ENCODE data around the gene LCN9.

The LCN9 gene

GRCh38 chr9:135694414-135694813 lies 31.3 kb downstream of the LCN9 start:
- no peak overlapping the region for H2AFZ ChIP-seq (ENCODE audit: low read depth, low read length)
- H3K4me2 ChIP-seq (ENCODE audit: low read length): no peak overlapping the region
- no peak overlapping the region for H3K27ac ChIP-seq (ENCODE audit: low read length)
- H3K9me3 ChIP-seq (ENCODE audit: insufficient read depth, low read length): no peaks in the 10 kb centered on the region
- no peaks in the 10 kb centered on the region for H3K4me1 ChIP-seq (ENCODE audit: low read length)
- H3K36me3 ChIP-seq (replicated peaks; ENCODE audit: low read depth, low read length): no peaks in the 10 kb centered on the region
- TF ChIP-seq EZH2phosphoT487 (IDR thresholded peaks at IDR 0.05; ENCODE audit: low read depth) (no peak), CTCF (IDR thresholded peaks at IDR 0.05; ENCODE audit: low read depth, low read length) (no peak)
- H4K20me1 ChIP-seq (ENCODE audit: insufficient read depth, low read length): no peaks in the 10 kb centered on the region
- no peaks in the 10 kb centered on the region for H3K79me2 ChIP-seq (ENCODE audit: low read length)
- H3K4me3 ChIP-seq (ENCODE audit: low read length): no peak overlapping the region
- no peaks in the 10 kb centered on the region for H3K27me3 ChIP-seq (ENCODE audit: low read depth, low read length)
- H3K9ac ChIP-seq (ENCODE audit: low read length): no peak overlapping the region

GRCh38 chr9:135695036-135695435 lies 31.9 kb downstream of the LCN9 start:
- no peak overlapping the region for H3K27ac ChIP-seq (ENCODE audit: low read length)
- H3K79me2 ChIP-seq (ENCODE audit: low read length): no peaks in the 10 kb centered on the region
- H3K9ac ChIP-seq (ENCODE audit: low read length): no peak overlapping the region
- TF ChIP-seq CTCF (IDR thresholded peaks at IDR 0.05; ENCODE audit: low read depth, low read length) (no peak), EZH2phosphoT487 (IDR thresholded peaks at IDR 0.05; ENCODE audit: low read depth) (no peak)
- no peak overlapping the region for H3K4me2 ChIP-seq (ENCODE audit: low read length)
- no peaks in the 10 kb centered on the region for H3K4me1 ChIP-seq (ENCODE audit: low read length)
- no peak overlapping the region for H3K4me3 ChIP-seq (ENCODE audit: low read length)
- no peaks in the 10 kb centered on the region for H4K20me1 ChIP-seq (ENCODE audit: insufficient read depth, low read length)
- no peaks in the 10 kb centered on the region for H3K9me3 ChIP-seq (ENCODE audit: insufficient read depth, low read length)
- H3K27me3 ChIP-seq (ENCODE audit: low read depth, low read length): no peaks in the 10 kb centered on the region
- no peaks in the 10 kb centered on the region for H3K36me3 ChIP-seq (replicated peaks; ENCODE audit: low read depth, low read length)
- no peak overlapping the region for H2AFZ ChIP-seq (ENCODE audit: low read depth, low read length)

- H3K27me3 ChIP-seq (ENCODE audit: low read depth, low read length): no peaks in the 10 kb centered on the region
- no peaks in the 10 kb centered on the region for H3K9me3 ChIP-seq (ENCODE audit: insufficient read depth, low read length)
- no peak overlapping the region for H3K9ac ChIP-seq (ENCODE audit: low read length)
- no peaks in the 10 kb centered on the region for H4K20me1 ChIP-seq (ENCODE audit: insufficient read depth, low read length)
- no peaks in the 10 kb centered on the region for H3K79me2 ChIP-seq (ENCODE audit: low read length)
- H3K4me1 ChIP-seq (ENCODE audit: low read length): no peaks in the 10 kb centered on the region
- H2AFZ ChIP-seq (ENCODE audit: low read depth, low read length): no peak overlapping the region
- H3K4me3 ChIP-seq (ENCODE audit: low read length): no peak overlapping the region
- TF ChIP-seq EZH2phosphoT487 (IDR thresholded peaks at IDR 0.05; ENCODE audit: low read depth): no peak
- no peak for TF ChIP-seq CTCF (IDR thresholded peaks at IDR 0.05; ENCODE audit: low read depth, low read length)
- no peaks in the 10 kb centered on the region for H3K36me3 ChIP-seq (replicated peaks; ENCODE audit: low read depth, low read length)
- no peak overlapping the region for H3K27ac ChIP-seq (ENCODE audit: low read length)
- H3K4me2 ChIP-seq (ENCODE audit: low read length): no peak overlapping the region
Measured at GRCh38 chr9:135695642-135696041, 32.5 kb downstream of the LCN9 start.

GRCh38 chr9:135696446-135696845 lies 33.3 kb downstream of the LCN9 start:
- TF ChIP-seq EZH2phosphoT487 (IDR thresholded peaks at IDR 0.05; ENCODE audit: low read depth) (no peak), CTCF (IDR thresholded peaks at IDR 0.05; ENCODE audit: low read depth, low read length) (no peak)
- Histone ChIP-seq H3K36me3 (replicated peaks; ENCODE audit: low read depth, low read length) (no peaks in the 10 kb centered on the region), H3K27me3 (ENCODE audit: low read depth, low read length) (no peaks in the 10 kb centered on the region), H3K27ac (ENCODE audit: low read length) (no peak overlapping the region), H3K9ac (ENCODE audit: low read length) (no peak overlapping the region), H3K79me2 (ENCODE audit: low read length) (no peaks in the 10 kb centered on the region), H3K9me3 (ENCODE audit: insufficient read depth, low read length) (no peaks in the 10 kb centered on the region), H3K4me1 (ENCODE audit: low read length) (no peaks in the 10 kb centered on the region), H3K4me2 (ENCODE audit: low read length) (no peak overlapping the region), H3K4me3 (ENCODE audit: low read length) (no peak overlapping the region), H2AFZ (ENCODE audit: low read depth, low read length) (no peak overlapping the region), H4K20me1 (ENCODE audit: insufficient read depth, low read length) (no peaks in the 10 kb centered on the region)

Measured in OCI-LY3 (cell line).